Neural cell (in vitro differentiated cells): ENCODE results near the gene SERINC5. TPM values are rescaled to one million over a fixed set of nuclear protein-coding genes. Genes with fewer than 3 reads are reported as not detected.
"Not testable (repeated sequence)": the region's sequence is repeated elsewhere in the genome, so short reads cannot be mapped to it uniquely, and the experiment has no call there.

Source experiments
- H2AFZ ChIP-seq: fragments of 200-600, 300-800 bp; sonication (generic), shearing (Covaris generic); 2 replicates; pipeline ENCODE4 v1.6.0; 2014; ENCODE audit warnings: low read depth, mild to moderate bottlenecking, antibody characterized with exemption, low read length, moderate library complexity
- H3F3A ChIP-seq: fragments of 200-600 bp; shearing (Covaris generic); 2 replicates; pipeline ENCODE4 v1.6.1; 2016; ENCODE audit warnings: mild to moderate bottlenecking, moderate library complexity, mixed read lengths, antibody characterized with exemption, low read length; ENCODE audit not compliant: insufficient read depth, poor library complexity, severe bottlenecking
- H3K27ac ChIP-seq: fragments of 200-600, 300-800 bp; sonication (generic), shearing (Covaris generic); 2 replicates; pipeline ENCODE4 v1.5.1; 2014; ENCODE audit warnings: mild to moderate bottlenecking, low read length, moderate library complexity
- H3K27me3 ChIP-seq: fragments of 300-800, 200-600 bp; sonication (generic), shearing (Covaris generic); 2 replicates; pipeline ENCODE4 v1.6.0; 2014; ENCODE audit warnings: mild to moderate bottlenecking, low read depth, low read length, moderate library complexity; ENCODE audit not compliant: insufficient read depth
- H3K36me3 ChIP-seq: fragments of 300-800, 200-600 bp; sonication (generic), shearing (Covaris generic); 2 replicates; pipeline ENCODE4 v1.5.1; 2014; ENCODE audit warnings: mild to moderate bottlenecking, antibody characterized with exemption, low read length, moderate library complexity; ENCODE audit not compliant: insufficient read depth
- H3K4me2 ChIP-seq: fragments of 300-800, 200-600 bp; sonication (generic), shearing (Covaris generic); 2 replicates; pipeline ENCODE4 v1.6.0; 2014; ENCODE audit warnings: mild to moderate bottlenecking, low read length
- H3K4me3 ChIP-seq: fragments of 300-800, 200-600 bp; sonication (generic), shearing (Covaris generic); 2 replicates; pipeline ENCODE4 v1.5.1; 2014; ENCODE audit warnings: mild to moderate bottlenecking, low read length, moderate library complexity
- H3K79me2 ChIP-seq: fragments of 200-600 bp; shearing (Covaris generic); replicated peaks from 2 replicates; pipeline ENCODE4 v1.6.0; 2014; ENCODE audit warnings: mild to moderate bottlenecking, low read length, moderate library complexity; ENCODE audit not compliant: insufficient read depth
- H3K9ac ChIP-seq: fragments of 300-800, 200-600 bp; sonication (generic), shearing (Covaris generic); 2 replicates; pipeline ENCODE4 v1.6.1; 2016; ENCODE audit warnings: mild to moderate bottlenecking, low read length, mixed read lengths
- H3K9me2 ChIP-seq: fragments of 200-600 bp; shearing (Covaris generic); 2 replicates; pipeline ENCODE4 v1.6.1; 2016; ENCODE audit warnings: mild to moderate bottlenecking, low read length, mixed read lengths; ENCODE audit not compliant: insufficient read depth
- H3K9me3 ChIP-seq: fragments of 200-600, 300-800 bp; sonication (generic), shearing (Covaris generic); 2 replicates; pipeline ENCODE4 v1.6.1; 2016; ENCODE audit warnings: mild to moderate bottlenecking, mixed run types, low read length, moderate library complexity, mixed read lengths
- H4K20me1 ChIP-seq: fragments of 200-600 bp; shearing (Covaris generic); 2 replicates; pipeline ENCODE4 v1.6.1; 2016; ENCODE audit warnings: mild to moderate bottlenecking, mixed run types; ENCODE audit not compliant: insufficient read depth
- EP300 ChIP-seq: fragments of 450-650 bp; conservative IDR thresholded peaks from 2 replicates; pipeline ENCODE4 v1.6.1; 2014; ENCODE audit warnings: antibody characterized with exemption, mild to moderate bottlenecking, moderate library complexity; ENCODE audit not compliant: poor library complexity, severe bottlenecking
- EZH2 ChIP-seq: fragments of 200-600, 300-800 bp; shearing (Covaris generic), sonication (generic); IDR thresholded peaks from 2 replicates; pipeline ENCODE4 v1.6.1; 2014; ENCODE audit warnings: antibody characterized with exemption, low read length, borderline replicate concordance, mild to moderate bottlenecking; ENCODE audit not compliant: insufficient read depth, poor library complexity, severe bottlenecking
- MXI1 ChIP-seq: fragments of 450-650 bp; conservative IDR thresholded peaks from 2 replicates; pipeline ENCODE4 v1.6.1; 2014; ENCODE audit warnings: antibody characterized with exemption, mild to moderate bottlenecking; ENCODE audit not compliant: poor library complexity, severe bottlenecking
- POLR2AphosphoS5 ChIP-seq: IDR thresholded peaks from 2 replicates; pipeline ENCODE4 v1.6.1; 2012
- RAD21 ChIP-seq: fragments of 450-650 bp; conservative IDR thresholded peaks from 2 replicates; pipeline ENCODE4 v1.6.1; 2014; ENCODE audit warnings: antibody characterized with exemption, mild to moderate bottlenecking, moderate library complexity
- SMC3 ChIP-seq: fragments of 450-650 bp; conservative IDR thresholded peaks from 2 replicates; pipeline ENCODE4 v1.6.1; 2014; ENCODE audit warnings: antibody characterized with exemption, mild to moderate bottlenecking, moderate library complexity; ENCODE audit not compliant: poor library complexity
- TAF1 ChIP-seq: IDR thresholded peaks from 2 replicates; pipeline ENCODE4 v1.6.1; 2012; ENCODE audit warnings: low read depth
- polyA plus RNA-seq: library from polyadenylated mRNA; depleted of rRNA; stranded (reverse); fragments of >200 nt; gene quantifications from 2 replicates; pipeline ENCODE4 v1.2.3, GENCODE V29; 2014
- TF ChIP-seq, protein P1 (sequence below): IDR thresholded peaks from 2 replicates; pipeline ENCODE4 v1.6.1; 2012; ENCODE audit warnings: borderline replicate concordance
- TF ChIP-seq, protein P2 (sequence below): fragments of 450-650 bp; IDR thresholded peaks from 2 replicates; pipeline ENCODE4 v1.5.1; 2014; ENCODE audit warnings: antibody characterized with exemption, mild to moderate bottlenecking, moderate library complexity; ENCODE audit not compliant: poor library complexity, severe bottlenecking

SERINC5 gene
- polyA plus RNA-seq, 1 donor from 2014 or later = 5.8 TPM

DNA sequence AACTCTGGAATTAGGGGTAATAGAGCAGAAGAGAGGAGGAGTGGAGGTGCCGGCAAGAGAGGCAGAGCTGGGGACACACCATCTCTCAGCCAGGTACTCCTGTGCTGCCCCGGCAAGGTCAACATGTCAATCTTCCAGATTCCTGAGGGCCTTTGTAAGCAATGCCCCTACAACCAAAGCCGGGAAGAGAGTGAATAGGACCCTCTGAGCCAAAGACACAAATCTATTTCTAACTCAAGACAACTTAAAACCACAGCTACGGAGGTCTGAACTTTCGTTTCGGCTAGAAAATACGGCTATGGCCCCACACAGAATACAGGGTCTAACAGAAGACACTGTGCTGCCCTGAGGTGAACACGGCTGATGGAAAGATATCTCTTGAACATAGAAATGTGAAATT is 66.6 kb downstream of the SERINC5 start:
- no peak overlapping the region for H3K9ac ChIP-seq
- TF ChIP-seq MXI1 (no peak), SMC3 (no peak), EP300 (no peak), TAF1 (no peak), POLR2AphosphoS5 (no peak), RAD21 (no peak), EZH2 (no peak)
- TF ChIP-seq, protein P1, sequence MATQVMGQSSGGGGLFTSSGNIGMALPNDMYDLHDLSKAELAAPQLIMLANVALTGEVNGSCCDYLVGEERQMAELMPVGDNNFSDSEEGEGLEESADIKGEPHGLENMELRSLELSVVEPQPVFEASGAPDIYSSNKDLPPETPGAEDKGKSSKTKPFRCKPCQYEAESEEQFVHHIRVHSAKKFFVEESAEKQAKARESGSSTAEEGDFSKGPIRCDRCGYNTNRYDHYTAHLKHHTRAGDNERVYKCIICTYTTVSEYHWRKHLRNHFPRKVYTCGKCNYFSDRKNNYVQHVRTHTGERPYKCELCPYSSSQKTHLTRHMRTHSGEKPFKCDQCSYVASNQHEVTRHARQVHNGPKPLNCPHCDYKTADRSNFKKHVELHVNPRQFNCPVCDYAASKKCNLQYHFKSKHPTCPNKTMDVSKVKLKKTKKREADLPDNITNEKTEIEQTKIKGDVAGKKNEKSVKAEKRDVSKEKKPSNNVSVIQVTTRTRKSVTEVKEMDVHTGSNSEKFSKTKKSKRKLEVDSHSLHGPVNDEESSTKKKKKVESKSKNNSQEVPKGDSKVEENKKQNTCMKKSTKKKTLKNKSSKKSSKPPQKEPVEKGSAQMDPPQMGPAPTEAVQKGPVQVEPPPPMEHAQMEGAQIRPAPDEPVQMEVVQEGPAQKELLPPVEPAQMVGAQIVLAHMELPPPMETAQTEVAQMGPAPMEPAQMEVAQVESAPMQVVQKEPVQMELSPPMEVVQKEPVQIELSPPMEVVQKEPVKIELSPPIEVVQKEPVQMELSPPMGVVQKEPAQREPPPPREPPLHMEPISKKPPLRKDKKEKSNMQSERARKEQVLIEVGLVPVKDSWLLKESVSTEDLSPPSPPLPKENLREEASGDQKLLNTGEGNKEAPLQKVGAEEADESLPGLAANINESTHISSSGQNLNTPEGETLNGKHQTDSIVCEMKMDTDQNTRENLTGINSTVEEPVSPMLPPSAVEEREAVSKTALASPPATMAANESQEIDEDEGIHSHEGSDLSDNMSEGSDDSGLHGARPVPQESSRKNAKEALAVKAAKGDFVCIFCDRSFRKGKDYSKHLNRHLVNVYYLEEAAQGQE = no peak
- TF ChIP-seq, protein P2, sequence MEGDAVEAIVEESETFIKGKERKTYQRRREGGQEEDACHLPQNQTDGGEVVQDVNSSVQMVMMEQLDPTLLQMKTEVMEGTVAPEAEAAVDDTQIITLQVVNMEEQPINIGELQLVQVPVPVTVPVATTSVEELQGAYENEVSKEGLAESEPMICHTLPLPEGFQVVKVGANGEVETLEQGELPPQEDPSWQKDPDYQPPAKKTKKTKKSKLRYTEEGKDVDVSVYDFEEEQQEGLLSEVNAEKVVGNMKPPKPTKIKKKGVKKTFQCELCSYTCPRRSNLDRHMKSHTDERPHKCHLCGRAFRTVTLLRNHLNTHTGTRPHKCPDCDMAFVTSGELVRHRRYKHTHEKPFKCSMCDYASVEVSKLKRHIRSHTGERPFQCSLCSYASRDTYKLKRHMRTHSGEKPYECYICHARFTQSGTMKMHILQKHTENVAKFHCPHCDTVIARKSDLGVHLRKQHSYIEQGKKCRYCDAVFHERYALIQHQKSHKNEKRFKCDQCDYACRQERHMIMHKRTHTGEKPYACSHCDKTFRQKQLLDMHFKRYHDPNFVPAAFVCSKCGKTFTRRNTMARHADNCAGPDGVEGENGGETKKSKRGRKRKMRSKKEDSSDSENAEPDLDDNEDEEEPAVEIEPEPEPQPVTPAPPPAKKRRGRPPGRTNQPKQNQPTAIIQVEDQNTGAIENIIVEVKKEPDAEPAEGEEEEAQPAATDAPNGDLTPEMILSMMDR = no peak
- no peak overlapping the region for H3K4me3 ChIP-seq
- H3K4me2 ChIP-seq = no peak overlapping the region
- no peaks in the 10 kb centered on the region for H3K79me2 ChIP-seq
- no peaks in the 10 kb centered on the region for H4K20me1 ChIP-seq
- H3K27ac ChIP-seq = no peak overlapping the region
- no peaks in the 10 kb centered on the region for H3K36me3 ChIP-seq
- no peaks in the 10 kb centered on the region for H3K9me3 ChIP-seq
- H2AFZ ChIP-seq = no peak overlapping the region
- no peaks in the 10 kb centered on the region for H3K9me2 ChIP-seq
- no peaks in the 10 kb centered on the region for H3K27me3 ChIP-seq
- no peaks in the 10 kb centered on the region for H3F3A ChIP-seq

DNA sequence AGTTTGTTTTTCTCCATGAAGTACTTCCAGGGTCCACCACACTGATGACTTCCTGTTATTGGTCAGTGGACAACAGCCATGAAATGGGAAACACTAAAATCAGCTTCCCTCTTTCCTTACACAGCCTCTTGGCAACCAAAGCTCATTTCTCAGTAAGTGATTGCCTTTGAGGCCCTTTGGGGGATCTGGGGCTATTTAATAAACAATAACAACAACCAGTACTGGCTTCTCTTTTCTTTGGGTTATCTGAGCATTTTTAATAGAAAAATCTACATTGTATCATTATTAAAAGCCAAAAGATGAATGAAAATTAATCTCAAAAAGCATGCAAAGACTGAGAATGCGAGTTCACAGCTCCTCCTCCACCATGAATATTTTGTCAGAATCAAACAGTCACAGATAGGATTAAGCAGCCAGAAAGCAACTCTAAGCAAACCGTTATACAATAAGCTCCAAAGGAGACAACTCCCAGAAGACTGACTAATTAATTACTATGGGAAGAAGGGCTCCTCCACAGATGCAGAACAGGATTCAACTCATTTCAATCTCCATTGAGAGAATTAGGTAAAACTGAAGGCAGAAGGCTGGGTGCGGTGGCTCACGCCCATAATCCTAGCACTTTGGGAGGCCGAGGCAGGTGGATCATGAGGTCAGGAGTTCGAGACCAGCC is 68.3 kb downstream of the SERINC5 start:
- no peaks in the 10 kb centered on the region for H3K9me3 ChIP-seq
- no peaks in the 10 kb centered on the region for H4K20me1 ChIP-seq
- H3K27me3 ChIP-seq = no peaks in the 10 kb centered on the region
- H3K36me3 ChIP-seq = no peaks in the 10 kb centered on the region
- no peak overlapping the region for H3K9ac ChIP-seq
- TF ChIP-seq RAD21 (no peak), SMC3 (no peak), EP300 (no peak), EZH2 (no peak), MXI1 (no peak), POLR2AphosphoS5 (no peak), TAF1 (no peak)
- TF ChIP-seq, protein P2 = no peak
- TF ChIP-seq, protein P1 = no peak
- H3K4me3 ChIP-seq = no peak overlapping the region
- no peak overlapping the region for H2AFZ ChIP-seq
- H3F3A ChIP-seq = no peaks in the 10 kb centered on the region
- H3K27ac ChIP-seq = no peak overlapping the region
- H3K79me2 ChIP-seq = no peaks in the 10 kb centered on the region
- H3K9me2 ChIP-seq = no peaks in the 10 kb centered on the region
- H3K4me2 ChIP-seq = no peak overlapping the region

DNA sequence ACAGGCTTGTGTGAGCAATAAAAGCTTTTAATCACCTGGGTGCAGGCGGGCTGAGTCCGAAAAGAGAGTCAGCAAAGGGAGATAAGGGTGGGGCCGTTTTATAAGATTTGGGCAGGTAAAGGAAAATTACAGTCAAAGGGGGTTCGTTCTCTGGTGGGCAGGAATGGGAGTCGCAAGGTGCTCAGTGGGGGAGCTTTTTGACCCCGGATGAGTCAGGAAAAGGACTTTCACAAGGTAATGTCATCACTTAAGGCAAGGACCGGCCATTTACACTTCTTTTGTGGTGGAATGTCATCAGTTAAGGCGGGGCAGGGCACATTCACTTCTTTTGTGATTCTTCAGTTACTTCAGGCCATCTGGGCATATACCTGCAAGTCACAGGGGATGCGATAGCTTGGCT is 70.3 kb downstream of the SERINC5 start:
- not testable (repeated sequence) for H3K79me2 ChIP-seq, H3K9me2 ChIP-seq, H3K27ac ChIP-seq, H3K27me3 ChIP-seq, H4K20me1 ChIP-seq, H3F3A ChIP-seq, H3K9ac ChIP-seq, H3K4me2 ChIP-seq, H3K9me3 ChIP-seq, H2AFZ ChIP-seq, H3K36me3 ChIP-seq, H3K4me3 ChIP-seq
